Neural progenitor cell (in vitro differentiated cells): Measurements from ENCODE around the gene SLC6A13.

ENCODE experiments used
- CTCF ChIP-seq: fragments of 200-600 bp; sonication (generic); IDR thresholded peaks from 2 replicates; pipeline ENCODE4 v1.5.1; 2017; ENCODE audit warnings: antibody characterized with exemption, mild to moderate bottlenecking
- EZH2 ChIP-seq: fragments of 200-600 bp; sonication (generic); IDR thresholded peaks from 2 replicates; pipeline ENCODE4 v1.6.1; 2017; ENCODE audit warnings: antibody characterized with exemption, mild to moderate bottlenecking, moderate library complexity
- EZH2phosphoT487 ChIP-seq: fragments of 200-600 bp; sonication (generic); IDR thresholded peaks from 2 replicates; pipeline ENCODE4 v1.6.1; 2017; ENCODE audit warnings: antibody characterized with exemption

DNA sequence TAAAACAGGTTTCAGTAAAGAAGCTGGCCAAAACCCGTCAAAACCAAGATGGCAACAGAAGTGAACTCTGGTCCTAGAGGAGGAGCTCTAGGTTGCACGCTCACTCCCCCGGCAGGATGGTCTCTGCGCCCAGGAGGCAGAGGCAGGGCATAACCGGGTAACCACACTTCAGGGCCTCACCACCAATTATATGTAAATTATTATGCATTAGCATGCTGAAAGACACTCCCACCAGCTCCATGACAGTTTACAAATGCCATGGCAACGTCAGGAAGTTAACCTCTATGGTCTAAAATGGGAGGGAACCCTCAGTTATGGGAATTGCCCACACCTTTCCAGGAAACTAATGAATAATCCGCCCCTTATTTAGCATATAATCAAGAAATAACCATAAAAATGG lies 28.6 kb downstream of the SLC6A13 start:
- TF ChIP-seq CTCF (no peak), EZH2 (no peak), EZH2phosphoT487 (no peak)
